ENCODE data around the gene OAS3.

DNA sequence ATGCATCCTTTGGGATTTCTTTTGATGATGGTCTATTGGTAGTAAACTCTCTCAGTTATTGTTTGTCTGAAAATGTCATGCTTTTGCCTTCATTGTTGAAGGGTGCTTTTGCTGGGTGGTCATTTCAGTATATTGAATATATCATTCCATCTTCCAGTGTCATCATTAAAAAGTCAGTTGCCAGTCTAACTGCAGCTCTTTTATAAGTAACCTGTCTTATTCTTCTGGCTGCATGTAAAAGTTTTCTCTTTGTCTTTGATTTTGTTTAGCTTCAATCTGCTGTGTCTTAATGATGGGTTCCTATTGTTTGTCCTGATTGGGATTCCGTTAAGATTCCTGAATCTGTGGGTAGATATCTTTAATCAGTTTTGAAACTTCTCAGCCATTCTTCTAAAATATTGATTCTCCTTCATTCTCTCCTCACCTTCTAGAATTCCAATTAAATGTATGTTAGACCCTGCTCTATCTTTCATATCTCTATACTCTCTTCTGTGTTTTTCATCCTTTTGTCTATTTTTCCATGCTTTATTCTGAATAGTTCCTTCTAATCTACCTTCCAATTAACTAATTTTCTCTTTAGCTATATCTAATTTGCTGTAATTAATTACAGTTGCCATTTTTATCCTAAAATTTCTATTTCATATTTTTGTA, 25.1 kb upstream of the OAS3 start:
- TF ChIP-seq EZH2 (IDR thresholded peaks at IDR 0.05; ENCODE audit: insufficient read depth, poor library complexity, severe bottlenecking), result no peak
- TF ChIP-seq EZH2phosphoT487 (IDR thresholded peaks at IDR 0.05; ENCODE audit: insufficient read depth, low read depth), result no peak

Measured in GM23248 (cell line).